Measurements from ENCODE around the gene WNT9A.

DNA sequence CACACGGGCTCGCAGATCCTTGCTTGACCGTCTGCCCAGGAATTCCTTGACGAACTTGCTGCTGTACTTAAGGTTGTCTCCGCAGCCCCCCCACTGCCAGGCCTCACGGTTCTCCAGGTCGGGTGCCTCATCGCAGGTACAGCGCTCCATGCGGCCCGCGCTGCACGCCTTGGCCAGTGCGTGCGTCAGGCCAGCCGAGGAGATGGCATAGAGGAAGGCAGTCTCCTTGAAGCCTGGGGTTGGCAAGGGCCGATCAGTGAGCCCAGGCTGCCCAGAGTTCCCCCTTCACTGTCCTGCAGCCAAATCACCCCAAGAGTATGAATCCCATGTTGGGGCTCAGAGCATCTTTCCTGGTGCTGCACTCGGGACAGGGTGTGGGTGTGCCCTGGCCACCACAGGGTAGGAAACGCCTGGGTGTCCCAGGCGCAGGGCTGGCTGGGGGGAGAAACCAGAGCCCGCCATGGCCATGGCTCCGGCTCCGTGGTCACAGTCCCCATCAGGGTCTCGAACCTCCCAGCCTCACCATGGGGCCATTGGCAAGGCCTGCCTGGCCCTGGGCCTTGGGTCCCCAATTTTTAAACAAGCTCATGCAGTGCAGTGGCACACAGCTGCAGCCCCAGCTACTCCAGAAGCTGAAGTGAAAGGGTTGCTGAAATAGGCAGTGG, 23.4 kb downstream of the WNT9A start:
- TF ChIP-seq, protein P1, sequence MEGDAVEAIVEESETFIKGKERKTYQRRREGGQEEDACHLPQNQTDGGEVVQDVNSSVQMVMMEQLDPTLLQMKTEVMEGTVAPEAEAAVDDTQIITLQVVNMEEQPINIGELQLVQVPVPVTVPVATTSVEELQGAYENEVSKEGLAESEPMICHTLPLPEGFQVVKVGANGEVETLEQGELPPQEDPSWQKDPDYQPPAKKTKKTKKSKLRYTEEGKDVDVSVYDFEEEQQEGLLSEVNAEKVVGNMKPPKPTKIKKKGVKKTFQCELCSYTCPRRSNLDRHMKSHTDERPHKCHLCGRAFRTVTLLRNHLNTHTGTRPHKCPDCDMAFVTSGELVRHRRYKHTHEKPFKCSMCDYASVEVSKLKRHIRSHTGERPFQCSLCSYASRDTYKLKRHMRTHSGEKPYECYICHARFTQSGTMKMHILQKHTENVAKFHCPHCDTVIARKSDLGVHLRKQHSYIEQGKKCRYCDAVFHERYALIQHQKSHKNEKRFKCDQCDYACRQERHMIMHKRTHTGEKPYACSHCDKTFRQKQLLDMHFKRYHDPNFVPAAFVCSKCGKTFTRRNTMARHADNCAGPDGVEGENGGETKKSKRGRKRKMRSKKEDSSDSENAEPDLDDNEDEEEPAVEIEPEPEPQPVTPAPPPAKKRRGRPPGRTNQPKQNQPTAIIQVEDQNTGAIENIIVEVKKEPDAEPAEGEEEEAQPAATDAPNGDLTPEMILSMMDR (IDR thresholded peaks at IDR 0.05; ENCODE audit: low read depth, low read length, poor library complexity, severe bottlenecking), result no peak
- no peak for TF ChIP-seq EZH2phosphoT487 (IDR thresholded peaks at IDR 0.05; ENCODE audit: borderline replicate concordance, low read length)
